Right atrium auricular region (tissue), 2 donors: ENCODE results near the gene KLHL40. TPM values are rescaled to one million over a fixed set of nuclear protein-coding genes. Genes with fewer than 3 reads are reported as not detected.
A peak's percentile ranks its signal among the peaks of the same experiment; 100 is the strongest.

Experiments used
- DNase-seq: peaks from one replicate; pipeline ENCODE4 v3.0.0-alpha.2; 2019; ENCODE audit warnings: low spot score
- H3K27ac ChIP-seq, 2 donors: fragments of 200-600 bp; sonication (generic); 1 replicate in 1 of 2; 2 replicates in 1 of 2; pipeline ENCODE4 v1.5.1; 2016 to 2019
- H3K27me3 ChIP-seq, 2 donors: fragments of 200-600 bp; sonication (generic); one replicate each; pipeline versions ENCODE4 v1.5.1 to v1.6.0; 2017 to 2019
- H3K36me3 ChIP-seq: fragments of 200-600 bp; sonication (generic); one replicate; pipeline ENCODE4 v1.5.1; 2016
- H3K4me1 ChIP-seq, 2 donors: fragments of 200-600 bp; sonication (generic); one replicate each; pipeline versions ENCODE4 v1.5.1 to v1.6.0; 2017 to 2019
- H3K4me3 ChIP-seq, 2 donors: fragments of 200-600 bp; sonication (generic); 1 replicate in 1 of 2; 2 replicates in 1 of 2; pipeline ENCODE4 v1.5.1; 2017 to 2019; ENCODE audit warnings: mild to moderate bottlenecking in 1 of 2, moderate library complexity in 1 of 2
- H3K9me3 ChIP-seq, 2 donors: fragments of 200-600 bp; sonication (generic); one replicate each; pipeline ENCODE4 v1.5.1; 2019
- total RNA-seq, 2 donors: library from RNA; depleted of rRNA; stranded (reverse); fragments of >200 nt; gene quantifications; one replicate each; pipeline ENCODE4 v1.1.0, GENCODE V29; 2016
- TF ChIP-seq, protein P1 (sequence below), 2 donors: fragments of 200-600 bp; sonication (generic); IDR thresholded peaks; one replicate each; pipeline ENCODE4 v1.5.1; 2019; ENCODE audit warnings: antibody characterized with exemption in 2 of 2

Gene KLHL40
- total RNA-seq, 2 donors from 2014 or later = 0.15 to 0.63 TPM

GRCh38 chr3:42728056-42728455 lies 42.7 kb downstream of the KLHL40 start:
- peak; percentile 60 for DNase-seq
- H3K27me3 ChIP-seq = no peaks in the 10 kb centered on the region
- H3K4me3 ChIP-seq = no peak overlapping the region
- H3K4me1 ChIP-seq = peaks cover 0 to 29% of the 10 kb centered on the region in 2 donors
- H3K9me3 ChIP-seq = no peaks in the 10 kb centered on the region
- peak overlapping the region; percentile 80 to 84 for H3K27ac ChIP-seq
- TF ChIP-seq, protein P1, sequence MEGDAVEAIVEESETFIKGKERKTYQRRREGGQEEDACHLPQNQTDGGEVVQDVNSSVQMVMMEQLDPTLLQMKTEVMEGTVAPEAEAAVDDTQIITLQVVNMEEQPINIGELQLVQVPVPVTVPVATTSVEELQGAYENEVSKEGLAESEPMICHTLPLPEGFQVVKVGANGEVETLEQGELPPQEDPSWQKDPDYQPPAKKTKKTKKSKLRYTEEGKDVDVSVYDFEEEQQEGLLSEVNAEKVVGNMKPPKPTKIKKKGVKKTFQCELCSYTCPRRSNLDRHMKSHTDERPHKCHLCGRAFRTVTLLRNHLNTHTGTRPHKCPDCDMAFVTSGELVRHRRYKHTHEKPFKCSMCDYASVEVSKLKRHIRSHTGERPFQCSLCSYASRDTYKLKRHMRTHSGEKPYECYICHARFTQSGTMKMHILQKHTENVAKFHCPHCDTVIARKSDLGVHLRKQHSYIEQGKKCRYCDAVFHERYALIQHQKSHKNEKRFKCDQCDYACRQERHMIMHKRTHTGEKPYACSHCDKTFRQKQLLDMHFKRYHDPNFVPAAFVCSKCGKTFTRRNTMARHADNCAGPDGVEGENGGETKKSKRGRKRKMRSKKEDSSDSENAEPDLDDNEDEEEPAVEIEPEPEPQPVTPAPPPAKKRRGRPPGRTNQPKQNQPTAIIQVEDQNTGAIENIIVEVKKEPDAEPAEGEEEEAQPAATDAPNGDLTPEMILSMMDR (IDR thresholded peaks at IDR 0.05) = no peak
- no peaks in the 10 kb centered on the region for H3K36me3 ChIP-seq

DNA sequence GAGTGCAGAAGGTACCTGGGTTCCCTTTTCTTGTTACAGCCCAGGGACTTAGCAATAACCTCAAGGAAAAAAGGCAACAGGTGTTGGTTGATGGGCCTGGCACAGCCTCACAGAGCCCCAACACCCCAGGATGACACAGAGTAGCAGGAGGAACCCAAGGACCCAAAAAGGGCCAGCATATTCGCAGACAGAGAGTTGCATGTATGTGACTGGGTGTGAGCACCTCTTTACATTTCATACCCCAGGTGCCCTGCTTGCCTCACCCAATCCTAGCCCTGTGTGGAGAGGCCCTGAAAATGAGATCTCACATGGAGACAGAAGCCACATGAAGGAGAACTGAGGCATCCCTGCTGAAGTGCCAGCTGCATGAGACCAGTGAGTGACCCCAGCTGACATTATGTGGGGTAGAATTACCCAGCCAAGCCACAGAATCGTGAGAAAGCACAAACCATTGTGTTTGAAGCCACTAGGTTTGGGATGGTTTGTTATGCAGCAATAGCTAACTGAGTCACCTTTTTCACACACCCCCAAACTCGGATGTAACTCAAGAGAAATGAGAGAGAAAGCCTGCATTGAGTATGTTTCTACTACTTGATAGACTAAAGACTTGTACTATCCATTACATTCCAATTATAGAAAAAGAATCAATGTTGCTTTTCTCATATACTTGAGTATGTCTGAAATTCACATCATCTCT lies 43.5 kb downstream of the KLHL40 start:
- peaks cover 0 to 29% of the 10 kb centered on the region in 2 donors for H3K4me1 ChIP-seq
- TF ChIP-seq, protein P1 (IDR thresholded peaks at IDR 0.05) = no peak
- H3K27ac ChIP-seq = peak overlapping the region; percentile 80 to 84

GRCh38 chr3:42729404-42730145 lies 44.2 kb downstream of the KLHL40 start:
- H3K36me3 ChIP-seq = no peaks in the 10 kb centered on the region
- peak; percentile 57 for DNase-seq
- no peaks in the 10 kb centered on the region for H3K27me3 ChIP-seq
- TF ChIP-seq, protein P1 (IDR thresholded peaks at IDR 0.05) = no peak
- H3K9me3 ChIP-seq = no peaks in the 10 kb centered on the region
- H3K4me3 ChIP-seq = no peak overlapping the region
- H3K4me1 ChIP-seq = peaks cover 0 to 29% of the 10 kb centered on the region in 2 donors
- H3K27ac ChIP-seq = peak overlapping the region; percentile 80 to 84

More for the DNA sequence above, 43.5 kb downstream of the KLHL40 start:
- Histone ChIP-seq H3K27me3 (no peaks in the 10 kb centered on the region), H3K9me3 (no peaks in the 10 kb centered on the region), H3K4me3 (no peak overlapping the region), H3K36me3 (no peaks in the 10 kb centered on the region)
- DNase-seq = peak; percentile 38

DNA sequence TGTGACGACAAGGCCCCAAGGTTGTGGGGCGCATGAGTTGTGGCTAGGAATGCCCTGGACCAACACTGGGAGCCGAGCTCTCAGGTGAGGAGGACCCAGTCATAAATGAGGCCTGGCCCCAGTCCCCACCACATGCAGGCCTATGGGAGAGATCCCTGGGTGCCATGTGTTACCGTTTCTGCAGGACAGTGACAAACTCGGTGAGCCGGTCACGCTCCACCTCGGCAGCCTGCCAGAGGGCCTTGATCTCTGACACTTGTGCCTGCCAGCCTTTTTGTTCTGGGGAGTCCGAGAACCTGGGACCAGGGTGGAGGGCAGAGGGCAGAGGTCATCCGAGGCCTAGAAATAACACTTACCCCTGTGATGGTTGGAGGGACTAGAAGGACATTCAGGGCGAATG lies 45.0 kb downstream of the KLHL40 start:
- Histone ChIP-seq H3K36me3 (no peaks in the 10 kb centered on the region), H3K27ac (peak overlapping the region; percentile 80 to 84), H3K9me3 (no peaks in the 10 kb centered on the region), H3K27me3 (no peaks in the 10 kb centered on the region), H3K4me1 (peaks cover 0 to 29% of the 10 kb centered on the region in 2 donors), H3K4me3 (no peak overlapping the region)
- peak; percentile 42 for DNase-seq
- TF ChIP-seq, protein P1 (IDR thresholded peaks at IDR 0.05) = no peak

DNA sequence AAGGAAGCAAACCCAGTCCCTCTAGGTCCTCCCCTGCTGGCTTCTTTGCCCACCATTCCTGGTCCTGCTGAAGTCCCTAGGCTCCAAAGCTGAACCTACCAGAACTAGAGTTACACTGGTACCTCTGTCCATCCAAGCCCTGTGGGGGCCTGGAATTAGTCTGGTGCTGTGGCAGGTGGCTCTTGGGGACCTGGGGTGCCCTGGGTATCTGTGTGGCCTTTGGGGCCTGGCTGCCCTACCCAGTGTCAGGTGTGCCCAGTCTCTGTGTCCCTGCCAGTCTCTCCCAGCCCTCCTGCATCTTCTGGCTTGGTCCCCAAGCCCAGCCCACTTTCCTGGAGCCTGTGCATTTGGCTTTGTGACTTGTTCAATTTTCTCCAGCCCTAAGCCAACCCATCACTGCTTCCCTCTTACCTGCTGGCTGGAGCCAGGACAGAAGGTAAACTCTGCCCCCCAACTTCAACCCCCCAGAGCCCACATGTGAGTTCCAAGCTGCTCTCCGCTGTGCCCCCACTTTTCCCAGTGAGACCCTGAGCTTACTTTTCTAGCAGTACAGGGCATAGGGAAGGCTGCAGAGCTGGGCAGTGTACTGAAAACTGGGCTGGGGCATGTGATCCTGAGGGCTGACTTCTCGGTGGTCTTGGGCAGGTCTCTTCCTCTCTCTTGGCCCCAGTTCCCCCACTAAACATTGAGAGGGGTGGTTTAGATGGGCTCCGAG lies 45.5 kb downstream of the KLHL40 start:
- no peaks in the 10 kb centered on the region for H3K27me3 ChIP-seq
- H3K27ac ChIP-seq = peak overlapping the region; percentile 80 to 84
- no peak overlapping the region for H3K4me3 ChIP-seq
- H3K4me1 ChIP-seq = peaks cover 0 to 29% of the 10 kb centered on the region in 2 donors
- no peaks in the 10 kb centered on the region for H3K36me3 ChIP-seq
- peak; percentile 44 for DNase-seq
- TF ChIP-seq, protein P1 (IDR thresholded peaks at IDR 0.05) = no peak
- no peaks in the 10 kb centered on the region for H3K9me3 ChIP-seq
